Cerebellar nuclear complex (tissue), 1 donor: ENCODE data around the gene ANKRD65.

Source experiments
- DNase-seq, 2 experiments: peaks; one replicate each; lab custom pipeline; 2025; lab: John Stamatoyannopoulos, UW

Gene ANKRD65

GRCh38 chr1:1442069-1442770, 21.1 kb upstream of the ANKRD65 start:
- DNase-seq, result no peak

- no peak for DNase-seq
Observed at GRCh38 chr1:1441002-1441888, 20.2 kb upstream of the ANKRD65 start.

GRCh38 chr1:1440262-1441001, 19.4 kb upstream of the ANKRD65 start:
- DNase-seq, result no peak

GRCh38 chr1:1439546-1440261, 18.6 kb upstream of the ANKRD65 start:
- no peak for DNase-seq

- DNase-seq, result no peak
Observed at GRCh38 chr1:1438531-1439381, 17.7 kb upstream of the ANKRD65 start.

GRCh38 chr1:1437904-1438376, 16.9 kb upstream of the ANKRD65 start:
- DNase-seq, result no peak

GRCh38 chr1:1437033-1437903, 16.2 kb upstream of the ANKRD65 start:
- DNase-seq, result no peak

GRCh38 chr1:1436630-1437032, 15.6 kb upstream of the ANKRD65 start:
- DNase-seq, result no peak

GRCh38 chr1:1435911-1436629, 15.0 kb upstream of the ANKRD65 start:
- no peak for DNase-seq

GRCh38 chr1:1435106-1435903, 14.2 kb upstream of the ANKRD65 start, which contains the start of gene VWA1:
TSS of gene VWA1 (plus strand) at chr1:1435690. CDS start at chr1:1435749, 59 bp downstream.
- no peak for DNase-seq

- DNase-seq, result no peak
Observed at GRCh38 chr1:1434824-1435105, 13.7 kb upstream of the ANKRD65 start.

GRCh38 chr1:1434131-1434823, 13.2 kb upstream of the ANKRD65 start:
- DNase-seq, result no peak

- no peak for DNase-seq
Observed at GRCh38 chr1:1433804-1434130, 12.7 kb upstream of the ANKRD65 start.

- DNase-seq, result no peak
Observed at GRCh38 chr1:1432951-1433803, 12.1 kb upstream of the ANKRD65 start.

- DNase-seq, result no peak
Observed at GRCh38 chr1:1432274-1432950, 11.3 kb upstream of the ANKRD65 start.

GRCh38 chr1:1431845-1432273, 10.8 kb upstream of the ANKRD65 start:
- DNase-seq, result no peak
